Activated naive CD4-positive, alpha-beta T cell treated with anti-CD3 and anti-CD28 coated beads, Interleukin-2, amount 50 U/mL, for 16 hours (primary cell): ENCODE measurements around the gene ESF1.

ENCODE experiments used
- DNase-seq: peaks from one replicate; pipeline ENCODE4 v3.0.0-alpha.2; 2020

Gene ESF1

GRCh38 chr20:13736436-13737191 lies 48.1 kb downstream of the ESF1 start:
- no peak for DNase-seq

DNA sequence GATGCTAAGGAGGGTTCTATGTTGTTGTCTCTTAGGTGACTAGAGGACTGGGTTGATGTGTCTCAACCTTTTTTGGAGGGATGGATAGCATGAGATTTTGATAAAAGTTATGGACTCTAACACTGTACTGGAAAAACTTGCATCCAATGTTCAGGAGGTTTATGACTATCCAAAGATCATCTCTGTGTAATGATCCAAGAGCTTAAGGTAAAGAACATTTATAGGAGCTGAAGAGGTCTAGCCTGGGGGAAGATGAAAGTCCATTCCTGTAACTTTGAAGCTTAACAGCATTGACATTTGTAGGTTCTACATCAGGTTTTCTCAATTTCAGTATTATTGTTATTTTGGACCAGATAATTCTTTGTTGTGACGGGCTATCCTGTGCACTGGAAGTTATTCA lies 48.9 kb downstream of the ESF1 start:
- DNase-seq = no peak

DNA sequence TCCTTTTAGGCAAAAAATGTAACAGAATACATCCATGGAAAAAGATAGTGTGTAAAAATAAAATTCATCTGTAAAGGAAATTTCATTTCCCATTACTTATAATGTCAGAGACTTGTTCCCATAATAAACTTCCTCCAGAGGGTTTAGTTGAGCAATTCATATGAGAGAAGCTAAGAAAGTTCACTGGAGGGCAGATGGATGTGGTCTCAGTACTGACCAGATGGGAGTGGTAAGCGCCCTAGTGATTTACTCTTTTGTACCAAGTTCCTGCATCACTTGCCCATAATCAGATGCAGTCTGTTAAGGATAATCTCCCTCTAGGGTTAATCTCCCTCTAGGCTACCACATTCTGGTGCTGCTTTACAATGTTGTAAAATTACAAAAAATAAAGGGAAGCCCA lies 61.7 kb downstream of the ESF1 start:
- DNase-seq = no peak

GRCh38 chr20:13718171-13718570 lies 66.5 kb downstream of the ESF1 start:
- DNase-seq = no peak

- DNase-seq = no peak
Observed at GRCh38 chr20:13717631-13718044, 67.1 kb downstream of the ESF1 start.

DNA sequence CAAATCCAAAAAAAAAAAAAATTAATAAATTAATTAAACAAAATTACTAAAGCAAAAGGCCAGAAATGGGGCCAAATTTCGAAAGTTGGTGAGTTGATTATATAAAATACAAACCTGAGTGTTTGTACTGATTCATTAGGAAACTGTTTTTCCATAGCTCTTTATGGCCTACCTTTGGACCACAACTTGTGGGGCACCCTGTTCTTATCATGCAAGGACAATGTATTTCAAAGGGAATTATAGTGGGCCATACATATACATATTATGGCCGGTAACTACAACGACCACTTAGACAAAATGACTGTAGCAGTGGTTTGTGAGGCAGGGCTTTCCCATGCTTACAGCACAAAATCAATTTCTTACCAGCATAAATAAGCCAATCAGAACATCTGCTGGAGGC lies 69.5 kb downstream of the ESF1 start:
- no peak for DNase-seq

DNA sequence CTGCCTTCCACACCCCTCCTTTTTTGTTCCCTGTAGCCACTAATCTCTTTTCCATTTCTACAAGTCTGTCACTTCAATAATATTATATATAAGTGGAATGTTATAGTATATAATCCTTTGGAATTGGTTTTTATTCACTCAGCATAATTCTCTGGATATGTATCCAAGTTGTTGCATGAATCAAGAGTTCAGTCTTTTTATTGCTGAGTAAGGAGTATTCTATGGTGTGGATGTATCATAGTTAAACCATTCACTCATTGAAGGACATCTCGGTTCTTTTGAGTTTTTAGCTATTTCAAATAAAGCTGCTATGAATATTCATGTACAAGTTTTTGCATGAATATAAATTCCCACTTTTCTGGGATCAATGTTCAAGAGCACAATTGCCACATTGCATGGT lies 76.5 kb downstream of the ESF1 start:
- DNase-seq = no peak

DNA sequence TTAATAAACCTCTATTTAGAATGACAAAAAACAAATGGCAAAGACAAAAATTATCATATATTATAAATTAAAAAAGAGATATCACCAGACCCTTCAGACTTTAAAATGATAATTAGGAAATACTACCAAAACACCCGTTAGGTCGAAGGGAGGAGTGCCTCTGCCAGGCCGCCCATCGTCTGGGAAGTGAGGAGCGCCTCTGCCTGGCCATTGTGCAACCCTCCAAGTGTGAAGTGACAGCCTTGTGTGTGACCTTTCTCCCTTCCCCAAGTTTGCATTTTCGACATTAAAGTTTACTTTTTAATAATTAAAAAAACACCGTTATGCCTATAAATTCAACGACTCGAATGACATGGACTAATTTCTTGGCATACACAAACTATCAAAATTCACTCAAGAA lies 81.5 kb downstream of the ESF1 start:
- no peak for DNase-seq

- DNase-seq = no peak
Observed at GRCh38 chr20:13701486-13701885, 83.2 kb downstream of the ESF1 start.

- DNase-seq = no peak
Observed at GRCh38 chr20:13700761-13701160, 84.0 kb downstream of the ESF1 start.

GRCh38 chr20:13694420-13695150 lies 90.1 kb downstream of the ESF1 start:
- DNase-seq = no peak

DNA sequence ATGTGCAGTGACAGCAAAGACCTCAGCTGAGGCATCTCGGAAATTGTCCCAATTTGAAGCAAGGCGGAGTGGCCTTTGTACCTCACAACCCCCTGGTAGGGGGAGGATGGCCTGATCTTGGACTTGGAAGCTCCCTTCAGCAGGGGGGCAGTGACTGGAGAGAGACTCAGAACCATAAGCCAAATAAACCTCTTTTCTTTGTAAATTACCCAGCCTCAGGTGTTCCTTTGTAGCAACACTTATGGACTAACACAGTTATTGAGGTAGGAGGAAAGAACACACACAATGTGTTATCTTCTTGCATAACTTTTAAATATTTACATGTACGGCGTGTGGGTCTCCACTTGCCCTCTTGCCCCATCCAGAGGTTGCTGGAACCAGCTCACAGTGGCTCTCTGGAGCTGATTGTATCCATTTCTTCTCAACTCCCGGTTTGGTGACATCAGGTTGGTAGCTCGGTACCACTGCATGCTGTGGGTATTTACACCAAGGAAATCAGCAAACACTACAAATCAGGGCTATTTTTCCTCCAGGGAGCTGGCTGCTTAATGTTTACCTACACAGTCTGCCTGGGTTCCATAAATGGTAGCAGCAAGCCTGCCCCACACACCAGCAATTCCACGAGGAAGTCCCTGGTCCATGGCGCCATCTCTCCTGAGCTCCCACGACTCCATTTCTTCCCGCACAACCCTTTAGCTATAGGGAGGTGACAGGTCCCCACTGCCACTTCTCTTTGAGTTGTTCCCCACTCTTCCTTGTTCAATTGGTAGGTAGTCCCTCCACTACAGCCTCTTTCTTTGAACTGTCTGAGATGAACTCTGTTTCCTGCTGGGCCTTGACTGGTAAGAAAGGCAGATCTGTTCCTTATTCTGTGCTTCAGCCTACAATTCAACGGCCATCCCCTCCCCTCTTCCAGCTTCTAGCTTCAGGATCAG lies 91.7 kb downstream of the ESF1 start:
- no peak for DNase-seq

- DNase-seq = no peak
Observed at GRCh38 chr20:13690943-13691342, 93.8 kb downstream of the ESF1 start.

- no peak for DNase-seq
Observed at GRCh38 chr20:13687815-13688214, 96.9 kb downstream of the ESF1 start.

DNA sequence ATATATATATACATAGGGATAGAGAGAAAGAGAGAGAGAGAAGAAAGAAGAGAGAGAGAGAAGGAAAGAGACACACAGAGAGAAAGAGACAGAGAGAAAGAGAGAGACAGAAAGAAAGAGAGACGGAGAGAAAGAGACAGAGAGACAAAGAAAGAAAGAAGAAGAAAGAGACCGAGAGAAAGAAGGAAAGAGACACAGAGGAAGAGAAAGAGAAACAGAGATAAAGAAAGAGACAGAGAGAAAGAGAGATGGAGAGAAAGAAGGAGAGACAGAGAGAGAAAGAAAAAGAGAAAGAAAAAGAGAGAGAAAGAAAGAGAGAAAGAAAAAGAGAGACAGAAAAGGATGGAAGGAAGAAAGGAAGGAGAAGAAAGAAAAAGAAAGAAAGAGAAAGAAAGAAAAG lies 99.1 kb downstream of the ESF1 start:
- no peak for DNase-seq

DNA sequence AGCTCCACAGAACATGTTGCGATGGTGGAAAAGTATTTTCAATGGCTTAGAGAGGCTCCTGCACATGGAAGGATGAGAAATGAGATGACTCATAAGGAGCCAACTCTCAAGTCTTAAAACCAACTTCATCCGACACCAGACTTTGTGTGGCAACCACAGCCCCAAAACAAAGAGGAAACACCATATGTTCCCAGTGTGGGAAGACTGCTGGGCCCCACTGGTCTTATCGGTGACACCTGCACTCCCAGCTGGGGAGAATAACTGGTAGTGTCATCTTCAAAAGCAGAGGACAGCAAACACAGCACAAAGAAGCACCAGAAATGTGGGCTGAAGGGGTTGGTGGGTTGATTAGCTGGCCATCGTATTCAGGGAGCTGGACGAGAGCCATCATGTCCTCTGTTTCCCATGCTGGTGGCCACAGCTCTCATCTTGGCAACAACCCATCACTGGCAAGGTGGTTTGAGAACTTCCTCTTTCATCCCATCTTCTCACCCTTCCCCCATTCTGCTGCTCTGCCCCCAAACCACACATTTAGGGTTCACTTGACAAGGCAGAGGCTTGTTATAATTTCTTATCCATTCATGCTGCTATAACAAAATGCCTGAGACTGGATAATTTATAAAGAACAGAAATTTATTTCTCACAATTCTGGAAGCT lies 100.0 kb downstream of the ESF1 start:
- DNase-seq = no peak

DNA sequence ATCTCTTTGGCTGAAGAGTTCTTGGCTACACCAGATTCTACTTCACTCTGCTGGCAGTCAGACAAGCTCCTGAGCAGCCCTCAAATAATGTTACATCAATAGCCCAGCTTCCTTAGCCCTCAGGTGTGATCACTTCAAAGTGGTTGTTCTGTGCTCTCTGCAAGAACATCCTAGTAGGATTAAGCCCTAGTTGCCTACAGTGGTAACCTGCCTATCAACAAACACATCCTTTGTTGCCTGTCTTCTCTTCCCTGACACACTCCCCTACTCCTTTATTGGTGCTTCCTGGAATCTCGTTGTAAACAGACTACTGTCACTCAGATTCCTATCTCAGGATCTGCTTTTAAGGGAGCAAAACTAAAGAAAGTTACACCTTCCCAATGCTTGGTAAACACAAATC lies 100.9 kb downstream of the ESF1 start:
- DNase-seq = no peak

- DNase-seq = no peak
Observed at GRCh38 chr20:13681248-13682125, 103.2 kb downstream of the ESF1 start.

DNA sequence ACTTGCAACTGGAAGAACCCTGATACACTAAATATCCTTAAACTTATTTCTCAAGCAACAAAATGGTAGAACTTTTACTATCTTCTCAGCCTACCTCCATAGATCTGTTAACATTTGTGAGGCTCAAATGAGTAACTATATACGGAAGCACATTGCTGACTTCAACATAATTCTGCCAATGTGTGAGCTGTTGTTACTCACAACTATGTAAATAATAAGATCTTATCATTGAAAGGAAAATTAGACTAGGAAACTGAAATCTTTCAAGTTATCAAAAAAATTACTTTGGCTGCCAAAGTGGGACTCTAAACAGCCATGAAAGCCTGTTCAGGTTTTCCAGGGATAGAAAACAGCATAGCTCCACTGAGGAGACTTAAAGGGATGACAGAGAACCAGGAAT lies 105.8 kb downstream of the ESF1 start:
- no peak for DNase-seq

GRCh38 chr20:13677241-13677640 lies 107.5 kb downstream of the ESF1 start:
- DNase-seq = no peak

GRCh38 chr20:13676682-13677081 lies 108.0 kb downstream of the ESF1 start:
- no peak for DNase-seq

DNA sequence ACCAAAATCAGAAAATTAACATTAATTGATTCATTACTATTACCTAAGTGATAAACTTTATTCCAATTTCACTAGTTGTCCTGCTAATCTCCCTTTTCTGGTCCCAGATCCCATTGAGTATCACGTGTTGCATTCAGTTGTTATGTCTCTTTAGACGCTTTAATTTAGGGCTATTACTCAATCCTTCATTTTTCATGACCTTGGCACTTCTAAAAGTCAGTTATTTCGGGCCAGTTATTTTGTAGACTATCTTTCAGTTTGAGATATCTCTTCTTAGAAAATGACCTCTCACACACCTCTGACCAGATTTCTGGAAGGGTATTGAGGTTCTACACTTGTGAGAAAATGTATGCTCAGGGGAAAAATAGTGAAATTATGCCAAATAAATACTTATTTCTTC lies 112.0 kb downstream of the ESF1 start:
- DNase-seq = no peak
